Measurements from ENCODE around the gene HIVEP1. TPM values are rescaled to one million over a fixed set of nuclear protein-coding genes. Genes with fewer than 3 reads are reported as not detected.

The HIVEP1 gene
- total RNA-seq, 4 donors from 2014 or later = 17.5 to 29.0 (median 24.1) TPM

- TF ChIP-seq CTCF (IDR thresholded peaks at IDR 0.05; ENCODE audit: low read depth) = no peak
These were observed 122.9 kb downstream of the HIVEP1 start for GRCh38 chr6:12134991-12135390.

- no peak for TF ChIP-seq CTCF (IDR thresholded peaks at IDR 0.05; ENCODE audit: low read depth)
These were observed 124.8 kb downstream of the HIVEP1 start for GRCh38 chr6:12136905-12137304.

GRCh38 chr6:12137480-12137879 lies 125.4 kb downstream of the HIVEP1 start:
- TF ChIP-seq CTCF (IDR thresholded peaks at IDR 0.05; ENCODE audit: low read depth) = no peak

GRCh38 chr6:12138381-12138780 lies 126.3 kb downstream of the HIVEP1 start:
- no peak for TF ChIP-seq CTCF (IDR thresholded peaks at IDR 0.05; ENCODE audit: low read depth)

- TF ChIP-seq CTCF (IDR thresholded peaks at IDR 0.05; ENCODE audit: low read depth) = no peak
These were observed 126.8 kb downstream of the HIVEP1 start for GRCh38 chr6:12138936-12139335.

- TF ChIP-seq CTCF (IDR thresholded peaks at IDR 0.05; ENCODE audit: low read depth) = no peak
These were observed 135.6 kb downstream of the HIVEP1 start for GRCh38 chr6:12147557-12148316.

GRCh38 chr6:12148317-12148801 lies 136.2 kb downstream of the HIVEP1 start:
- TF ChIP-seq CTCF (IDR thresholded peaks at IDR 0.05; ENCODE audit: low read depth) = no peak
